Retinal pigment epithelial cell (primary cell): ENCODE results near the gene SIN3B.

Experiments
- DNase-seq: peaks from one replicate; pipeline ENCODE4 v3.0.0-alpha.2; 2010; ENCODE audit warnings: low read depth
- H3K4me3 ChIP-seq: 2 replicates; pipeline ENCODE4 v1.5.1; 2011; ENCODE audit warnings: mild to moderate bottlenecking, low read length, control low read depth, moderate library complexity
- CTCF ChIP-seq: conservative IDR thresholded peaks from 2 replicates; pipeline ENCODE4 v1.5.1; 2011; ENCODE audit warnings: low read depth, low read length, control low read depth, inconsistent platforms

The SIN3B gene

GRCh38 chr19:16888629-16889365, 59.6 kb downstream of the SIN3B start, which contains the start of gene F2RL3:
TSS of gene F2RL3 (plus strand) at chr19:16888999. CDS start at chr19:16889190, 191 bp downstream.
- no peak for TF ChIP-seq CTCF
- DNase-seq = no peak
- H3K4me3 ChIP-seq = no peak within 1 kb of the TSS

DNA sequence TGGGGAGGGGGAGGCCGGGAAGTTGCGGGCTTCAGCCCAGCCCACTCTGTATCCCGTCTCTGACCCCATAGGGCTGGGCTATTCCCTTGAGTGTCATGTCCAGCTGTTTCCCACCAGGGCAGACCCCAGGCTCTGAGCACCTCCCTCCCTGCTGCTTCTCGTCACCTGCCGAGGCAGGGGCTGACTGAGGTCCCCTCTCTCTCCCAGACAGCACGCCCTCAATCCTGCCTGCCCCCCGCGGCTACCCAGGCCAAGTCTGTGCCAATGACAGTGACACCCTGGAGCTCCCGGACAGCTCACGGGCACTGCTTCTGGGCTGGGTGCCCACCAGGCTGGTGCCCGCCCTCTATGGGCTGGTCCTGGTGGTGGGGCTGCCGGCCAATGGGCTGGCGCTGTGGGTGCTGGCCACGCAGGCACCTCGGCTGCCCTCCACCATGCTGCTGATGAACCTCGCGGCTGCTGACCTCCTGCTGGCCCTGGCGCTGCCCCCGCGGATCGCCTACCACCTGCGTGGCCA, 60.2 kb downstream of the SIN3B start:
- DNase-seq = no peak
- no peak for TF ChIP-seq CTCF
- no peak overlapping the region for H3K4me3 ChIP-seq

DNA sequence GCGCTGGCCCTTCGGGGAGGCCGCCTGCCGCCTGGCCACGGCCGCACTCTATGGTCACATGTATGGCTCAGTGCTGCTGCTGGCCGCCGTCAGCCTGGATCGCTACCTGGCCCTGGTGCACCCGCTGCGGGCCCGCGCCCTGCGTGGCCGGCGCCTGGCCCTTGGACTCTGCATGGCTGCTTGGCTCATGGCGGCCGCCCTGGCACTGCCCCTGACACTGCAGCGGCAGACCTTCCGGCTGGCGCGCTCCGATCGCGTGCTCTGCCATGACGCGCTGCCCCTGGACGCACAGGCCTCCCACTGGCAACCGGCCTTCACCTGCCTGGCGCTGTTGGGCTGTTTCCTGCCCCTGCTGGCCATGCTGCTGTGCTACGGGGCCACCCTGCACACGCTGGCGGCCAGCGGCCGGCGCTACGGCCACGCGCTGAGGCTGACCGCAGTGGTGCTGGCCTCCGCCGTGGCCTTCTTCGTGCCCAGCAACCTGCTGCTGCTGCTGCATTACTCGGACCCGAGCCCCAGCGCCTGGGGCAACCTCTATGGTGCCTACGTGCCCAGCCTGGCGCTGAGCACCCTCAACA, 60.8 kb downstream of the SIN3B start:
- no peak for TF ChIP-seq CTCF
- DNase-seq = no peak
- no peak overlapping the region for H3K4me3 ChIP-seq

GRCh38 chr19:16890461-16891184, 61.4 kb downstream of the SIN3B start:
- H3K4me3 ChIP-seq = no peak overlapping the region
- TF ChIP-seq CTCF = no peak
- no peak for DNase-seq

DNA sequence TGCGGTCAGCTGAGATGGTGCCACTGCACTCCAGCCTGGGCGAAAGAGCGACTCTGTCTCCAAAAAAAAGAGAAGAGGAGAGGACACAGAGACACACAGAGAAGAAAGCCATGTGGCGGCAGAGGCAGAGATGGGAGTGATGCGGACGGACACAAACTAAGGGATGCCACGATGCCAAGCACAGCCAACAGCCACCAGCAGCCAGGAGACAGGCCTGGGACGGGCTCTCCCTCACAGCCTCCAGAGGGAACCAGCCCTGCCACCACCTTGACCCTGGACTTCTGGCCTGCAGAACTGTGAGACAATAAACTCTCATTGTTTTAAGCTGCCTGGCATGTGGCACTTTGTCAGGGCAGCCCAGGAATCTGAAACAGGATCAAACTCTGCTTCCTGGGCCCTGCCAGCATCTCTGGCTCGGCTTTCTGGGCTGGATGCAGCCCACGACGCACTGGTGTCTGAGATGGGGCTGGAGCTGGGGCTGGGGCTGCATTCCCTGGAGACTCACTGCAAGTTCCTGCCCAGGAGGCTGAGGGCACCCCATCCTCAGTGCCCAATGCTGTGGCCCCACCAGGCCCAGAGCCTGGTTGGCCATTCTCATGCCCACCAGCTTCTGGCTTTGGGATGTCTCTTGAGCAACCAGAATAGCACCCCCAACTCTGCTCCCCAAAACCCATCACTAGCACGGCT, 62.6 kb downstream of the SIN3B start:
- no peak for TF ChIP-seq CTCF
- no peak for DNase-seq
- H3K4me3 ChIP-seq = no peak overlapping the region

- TF ChIP-seq CTCF = no peak
- DNase-seq = no peak
- no peak overlapping the region for H3K4me3 ChIP-seq
These were observed 63.2 kb downstream of the SIN3B start for GRCh38 chr19:16892436-16892835.
